ENCODE measurements around the gene DENND1A. TPM values are rescaled to one million over a fixed set of nuclear protein-coding genes. Genes with fewer than 3 reads are reported as not detected.

Gene DENND1A
- total and polyA plus RNA-seq, 2 of the 13 experiments (the other 11 are each of a cell fraction or from before 2014, with no cell fraction given), result 14.8 to 30.1 TPM

GRCh38 chr9:123401879-123402513 lies 527.9 kb downstream of the DENND1A start:
- DNase-seq (ENCODE audit: low spot score) (peak; percentile 39), FAIRE-seq (peak; percentile 81)
- POLR2A ChIA-PET, result no interaction called here

More at GRCh38 chr9:123401879-123402513, 527.9 kb downstream of the DENND1A start:
- Histone ChIP-seq H3K4me3 (replicated peaks in 1 of 3; ENCODE audit: insufficient read depth in 1 of 3, low read depth in 2 of 3, low read length in 3 of 3) (no peak overlapping the region), H3K79me2 (ENCODE audit: insufficient read depth, low read length) (no peaks in the 10 kb centered on the region), H3K27me3 (ENCODE audit: control insufficient read depth in 1 of 2, insufficient read depth in 2 of 2, low read length in 2 of 2) (no peaks in the 10 kb centered on the region), H2AFZ (ENCODE audit: low read length) (no peak overlapping the region), H3K36me3 (replicated peaks in 1 of 2; ENCODE audit: control insufficient read depth in 1 of 2, insufficient read depth in 2 of 2, low read length in 2 of 2) (peaks cover 0 to 5% of the 10 kb centered on the region in 2 experiments; a peak in 3 of 5 replicates), H3K27ac (ENCODE audit: extremely low read length, insufficient read depth, low read length) (no peak overlapping the region), H3K4me1 (ENCODE audit: insufficient read depth, low read length) (no peaks in the 10 kb centered on the region), H3K9me3 (ENCODE audit: low read length) (no peaks in the 10 kb centered on the region), H3K4me2 (ENCODE audit: low read depth, low read length) (no peak overlapping the region), H4K20me1 (ENCODE audit: insufficient read depth, low read length) (no peaks in the 10 kb centered on the region), H3K9ac (ENCODE audit: insufficient read depth, low read depth, low read length) (no peak overlapping the region)
- intact Hi-C loops (cut with micrococcal nuclease; ENCODE audit: unreplicated experiment), result loop anchor here (2.0 to 5.0 kb wide), 2 partner anchors 65 to 639 kb away; no protein-coding TSS in a partner anchor
- ATAC-seq, result peak; percentile 87
- in situ Hi-C loops (cut with HindIII; ENCODE audit: extremely low pct_ligation_motif_present, low pct_unique_long_range_greater_than_20kb), result loop anchor here (10.0 to 25.0 kb wide), 2 partner anchors 103 to 635 kb away; no protein-coding TSS in a partner anchor
- CTCF ChIA-PET (ENCODE audit: low intra/inter-chr PET ratio, low total read pairs), result interaction anchor here (1.1 kb wide), 1 partner anchor 639 kb away, joined by 5 read pairs; no protein-coding TSS in a partner anchor
- BruUV-seq (replicated peaks), result no TSS peak
- WGBS (ENCODE audit: low lambda C conversion rate), result 54% methylated on average over 9 of the region's 9 CpGs
- TF ChIP-seq STAT6 (CRISPR knock-in tag; IDR thresholded peaks at IDR 0.05; ENCODE audit: borderline replicate concordance), result 0 out of 2 replicates have a peak, but pooled peaks have one; percentile 37
- no peak for TF ChIP-seq THAP11 (CRISPR knock-in tag; IDR thresholded peaks at IDR 0.05)
- peak; percentile 89 for TF ChIP-seq STAG1 (CRISPR knock-in tag; IDR thresholded peaks at IDR 0.05)
- no peak for TF ChIP-seq MEIS2 (CRISPR knock-in tag; IDR thresholded peaks at IDR 0.05)
- peak; percentile 19 for TF ChIP-seq XRCC5 (optimal IDR thresholded peaks at IDR 0.05; ENCODE audit: low read length)
- peak; percentile 79 for TF ChIP-seq SMC3 (IDR thresholded peaks at IDR 0.05; ENCODE audit: low read length)
- TF ChIP-seq ZNF691 (CRISPR knock-in tag; IDR thresholded peaks at IDR 0.05; ENCODE audit: borderline replicate concordance, low read depth), result 0 out of 2 replicates have a peak, but pooled peaks have one; percentile 28
- TF ChIP-seq CTCF (CRISPR knock-in tag; IDR thresholded peaks at IDR 0.05), result peak; percentile 81
- TF ChIP-seq RAD21 (CRISPR knock-in tag; IDR thresholded peaks at IDR 0.05), result peak; percentile 78
